Hepatocyte (in vitro differentiated cells): Measurements from ENCODE around the gene ST3GAL4.

Experiments used
- CTCF ChIP-seq: fragments of 200-600 bp; sonication (generic); IDR thresholded peaks from 2 replicates; pipeline ENCODE4 v1.5.1; 2016; ENCODE audit warnings: antibody characterized with exemption, mild to moderate bottlenecking; ENCODE audit not compliant: poor library complexity
- EZH2phosphoT487 ChIP-seq: fragments of 200-600 bp; sonication (generic); IDR thresholded peaks from one replicate; pipeline ENCODE4 v1.6.1; 2018; ENCODE audit warnings: antibody characterized with exemption, mild to moderate bottlenecking, low read depth, moderate library complexity; ENCODE audit not compliant: unreplicated experiment, severe bottlenecking

GRCh38 chr11:126456783-126457542 is 101.5 kb downstream of the ST3GAL4 start:
- TF ChIP-seq CTCF (no peak), EZH2phosphoT487 (no peak)
